CD14-positive monocyte (primary cell): Measurements from ENCODE around the gene MYO15B. TPM values are rescaled to one million over a fixed set of nuclear protein-coding genes. Genes with fewer than 3 reads are reported as not detected.
A peak's percentile ranks its signal among the peaks of the same experiment; 100 is the strongest.

Experiments used
- DNase-seq, 3 donors: peaks; one replicate each; pipeline ENCODE4 v3.0.0-alpha.2; 2011 to 2022
- H2AFZ ChIP-seq: 2 replicates; pipeline ENCODE4 v1.6.0; 2012; ENCODE audit warnings: mild to moderate bottlenecking, low read depth, low read length, inconsistent platforms; ENCODE audit not compliant: insufficient read depth, poor library complexity, severe bottlenecking
- H3K27ac ChIP-seq, 2 donors: 1 replicate in 1 of 2; 2 replicates in 1 of 2; pipeline ENCODE4 v1.5.1; 2012 to 2013; ENCODE audit warnings: low read length in 2 of 2, control low read depth in 1 of 2, inconsistent platforms in 1 of 2, low read depth in 1 of 2, mild to moderate bottlenecking in 1 of 2
- H3K27me3 ChIP-seq, 2 donors: one replicate each; pipeline versions ENCODE4 v1.6.0 to v1.6.1; 2011 to 2013; ENCODE audit warnings: low read length in 2 of 2; ENCODE audit not compliant: control insufficient read depth in 2 of 2, insufficient read depth in 2 of 2
- H3K36me3 ChIP-seq, 2 donors: replicated peaks in 1 of 2; 1 replicate in 1 of 2; 2 replicates in 1 of 2; pipeline versions ENCODE4 v1.5.1 to v1.6.1; 2012 to 2013; ENCODE audit warnings: low read length in 2 of 2, control low read depth in 1 of 2, inconsistent platforms in 1 of 2, mild to moderate bottlenecking in 1 of 2; ENCODE audit not compliant: insufficient read depth in 2 of 2, control insufficient read depth in 1 of 2
- H3K4me1 ChIP-seq, 2 donors: 1 replicate in 1 of 2; 2 replicates in 1 of 2; pipeline versions ENCODE4 v1.5.1 to v1.6.1; 2012 to 2013; ENCODE audit warnings: low read length in 2 of 2, control low read depth in 1 of 2, inconsistent platforms in 1 of 2, mild to moderate bottlenecking in 1 of 2, moderate library complexity in 1 of 2; ENCODE audit not compliant: insufficient read depth in 2 of 2, control insufficient read depth in 1 of 2
- H3K4me2 ChIP-seq: replicated peaks from 2 replicates; pipeline ENCODE3; 2012; ENCODE audit warnings: low read length, moderate library complexity, mild to moderate bottlenecking; ENCODE audit not compliant: poor library complexity, severe bottlenecking; ENCODE audit errors: extremely low read depth
- H3K4me3 ChIP-seq, 3 experiments: fragments of 200-600 bp in 1 of 3; sonication (generic) in 1 of 3; replicated peaks in 1 of 3; 1 replicate in 2 of 3; 2 replicates in 1 of 3; pipeline ENCODE4 v1.5.1; 2011 to 2013; ENCODE audit warnings: low read length in 3 of 3, mild to moderate bottlenecking in 3 of 3, control low read depth in 2 of 3, low read depth in 2 of 3, inconsistent platforms in 1 of 3, moderate library complexity in 1 of 3
- H3K79me2 ChIP-seq: 2 replicates; pipeline ENCODE4 v1.6.0; 2012; ENCODE audit warnings: mild to moderate bottlenecking, control low read depth, inconsistent platforms, low read length, moderate library complexity; ENCODE audit not compliant: insufficient read depth
- H3K9ac ChIP-seq: 2 replicates; pipeline ENCODE4 v1.6.0; 2017; ENCODE audit warnings: low read length, mild to moderate bottlenecking; ENCODE audit not compliant: insufficient read depth, poor library complexity, severe bottlenecking
- H3K9me3 ChIP-seq, 2 donors: replicated peaks in 1 of 2; 1 replicate in 1 of 2; 2 replicates in 1 of 2; pipeline versions ENCODE4 v1.5.1 to v1.6.1; 2012 to 2013; ENCODE audit warnings: low read length in 2 of 2, control low read depth in 1 of 2; ENCODE audit not compliant: control insufficient read depth in 1 of 2, insufficient read depth in 1 of 2
- H4K20me1 ChIP-seq: 2 replicates; pipeline ENCODE4 v1.6.0; 2012; ENCODE audit warnings: mild to moderate bottlenecking, low read length, control low read depth, moderate library complexity; ENCODE audit not compliant: insufficient read depth
- H3K27ac Mint-ChIP-seq, 7 donors: one replicate each; pipeline ENCODE4 v1.8.0; 2020; ENCODE audit warnings: mild to moderate bottlenecking in 7 of 7, mixed read lengths in 7 of 7, moderate library complexity in 6 of 7, inconsistent platforms in 2 of 7
- H3K27me3 Mint-ChIP-seq, 3 donors: one replicate each; pipeline ENCODE4 v1.8.0; 2021 to 2022; ENCODE audit warnings: low read depth in 3 of 3, mild to moderate bottlenecking in 3 of 3, mixed read lengths in 3 of 3, moderate library complexity in 3 of 3, inconsistent platforms in 1 of 3
- H3K36me3 Mint-ChIP-seq, 2 donors: one replicate each; pipeline ENCODE4 v1.8.0; 2020; ENCODE audit warnings: mixed read lengths in 2 of 2, inconsistent platforms in 1 of 2, mild to moderate bottlenecking in 1 of 2
- H3K4me1 Mint-ChIP-seq: one replicate; pipeline ENCODE4 v1.8.0; 2020; ENCODE audit warnings: mild to moderate bottlenecking, mixed read lengths
- H3K4me3 Mint-ChIP-seq, 2 donors: one replicate each; pipeline ENCODE4 v1.8.0; 2020; ENCODE audit warnings: mild to moderate bottlenecking in 2 of 2, mixed read lengths in 2 of 2, moderate library complexity in 1 of 2
- H3K9me3 Mint-ChIP-seq, 7 donors: one replicate each; pipeline ENCODE4 v1.8.0; 2020 to 2022; ENCODE audit warnings: mixed read lengths in 7 of 7, mild to moderate bottlenecking in 6 of 7, moderate library complexity in 6 of 7, inconsistent platforms in 2 of 7
- CTCF ChIP-seq: fragments of 200-600 bp; IDR thresholded peaks from one replicate; pipeline ENCODE4 v1.8.0; 2022; ENCODE audit warnings: antibody characterized with exemption, mild to moderate bottlenecking
- WGBS: methylation state at CpG from one replicate; pipeline ENCODE4 v1.1.5; 2013; ENCODE audit warnings: missing lambda C conversion rate; ENCODE audit not compliant: insufficient coverage; 5-methylcytosine and 5-hydroxymethylcytosine counted together
- intact Hi-C, 2 donors: fragments of 100-400 bp; cut with micrococcal nuclease; formaldehyde crosslinking; loops; one replicate each; pipeline versions ENCODE4 v1.15.0 to v1.15.1; 2023
- polyA plus RNA-seq, 3 donors: library from polyadenylated mRNA; depleted of rRNA in 1 of 3; unstranded in 2 of 3; stranded (reverse) in 1 of 3; fragments of 300-500 nt in 2 of 3; fragments of >200 nt in 1 of 3; fragmentation: Illumina TruSeq in 2 of 3; gene quantifications; 1 replicate in 2 of 3; 2 replicates in 1 of 3; pipeline ENCODE4 v1.2.3, GENCODE V29; 2012 to 2021

The MYO15B gene
- polyA plus RNA-seq, 3 donors = 0.17 to 596 (median 0.62) TPM

GRCh38 chr17:75650874-75651273, 63.3 kb downstream of the MYO15B start:
- Histone ChIP-seq H3K36me3 (peaks cover 34 to 39% of the 10 kb centered on the region in 2 donors), H3K9ac (no peak overlapping the region), H3K27ac (no peak overlapping the region), H3K9me3 (no peaks in the 10 kb centered on the region), H3K4me1 (peaks cover 29 to 33% of the 10 kb centered on the region in 2 donors), H3K27me3 (no peaks in the 10 kb centered on the region), H3K79me2 (no peaks in the 10 kb centered on the region), H3K4me3 (no peak overlapping the region), H2AFZ (no peak overlapping the region), H3K4me2 (no peak overlapping the region), H4K20me1 (no peaks in the 10 kb centered on the region)
- intact Hi-C loops = no loop called here
- no peak for DNase-seq
- Mint-ChIP-seq H3K4me1 (peaks cover 37% of the 10 kb centered on the region), H3K36me3 (peaks cover 38 to 74% of the 10 kb centered on the region in 2 donors), H3K9me3 (peaks cover 0 to 2% (median 0%) of the 10 kb centered on the region in 7 donors), H3K27me3 (peaks cover 0 to 3% (median 0%) of the 10 kb centered on the region in 3 donors), H3K27ac (no peak overlapping the region), H3K4me3 (no peak overlapping the region)
- TF ChIP-seq CTCF = no peak
- WGBS = 100% methylated on average over 3 of the region's 7 CpGs

GRCh38 chr17:75652341-75652740, 64.7 kb downstream of the MYO15B start:
- no peaks in the 10 kb centered on the region for H4K20me1 ChIP-seq
- Mint-ChIP-seq H3K4me1 (peaks cover 27% of the 10 kb centered on the region), H3K27me3 (peaks cover 0 to 3% (median 0%) of the 10 kb centered on the region in 3 donors), H3K36me3 (peaks cover 44 to 86% of the 10 kb centered on the region in 2 donors), H3K4me3 (no peak overlapping the region), H3K27ac (no peak overlapping the region), H3K9me3 (peaks cover 0 to 2% (median 0%) of the 10 kb centered on the region in 7 donors)
- H3K4me2 ChIP-seq = no peak overlapping the region
- H3K4me3 ChIP-seq = no peak overlapping the region
- H3K27me3 ChIP-seq = no peaks in the 10 kb centered on the region
- no peak overlapping the region for H3K9ac ChIP-seq
- H3K9me3 ChIP-seq = no peaks in the 10 kb centered on the region
- WGBS = 100% methylated on average over 1 of the region's 5 CpGs
- intact Hi-C loops = no loop called here
- no peak for TF ChIP-seq CTCF
- no peak for DNase-seq
- no peak overlapping the region for H2AFZ ChIP-seq
- no peaks in the 10 kb centered on the region for H3K79me2 ChIP-seq
- H3K27ac ChIP-seq = peak overlapping the region in 1 of 2 donors; percentile 45
- peaks cover 40 to 45% of the 10 kb centered on the region in 2 donors for H3K36me3 ChIP-seq
- peaks cover 22 to 25% of the 10 kb centered on the region in 2 donors for H3K4me1 ChIP-seq
